ENCODE measurements around the gene DIS3L2.
"Not testable (repeated sequence)": the region's sequence is repeated elsewhere in the genome, so short reads cannot be mapped to it uniquely, and the experiment has no call there.

Gene DIS3L2

DNA sequence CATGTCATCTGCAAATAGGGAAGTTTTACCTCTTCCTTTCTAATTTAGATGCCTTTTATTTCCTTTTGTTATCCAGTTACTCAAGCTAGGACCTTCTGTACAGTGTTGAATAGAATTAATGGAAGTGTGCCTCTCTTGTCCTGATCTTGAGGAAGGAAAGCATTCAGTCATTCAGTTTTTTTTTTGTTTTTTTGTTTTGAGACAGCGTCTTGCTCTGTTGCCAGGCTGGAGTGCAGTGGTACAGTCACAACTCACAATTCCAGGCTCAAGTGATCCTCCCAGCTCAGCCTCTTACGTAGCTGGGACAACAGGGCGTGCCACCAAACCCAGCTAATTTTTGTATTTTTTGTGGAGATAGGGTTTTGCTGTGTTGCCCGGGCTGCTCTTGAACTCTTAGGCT lies 213.1 kb downstream of the DIS3L2 start:
- no peak for DNase-seq (ENCODE audit: low read depth in 2 of 2)

DNA sequence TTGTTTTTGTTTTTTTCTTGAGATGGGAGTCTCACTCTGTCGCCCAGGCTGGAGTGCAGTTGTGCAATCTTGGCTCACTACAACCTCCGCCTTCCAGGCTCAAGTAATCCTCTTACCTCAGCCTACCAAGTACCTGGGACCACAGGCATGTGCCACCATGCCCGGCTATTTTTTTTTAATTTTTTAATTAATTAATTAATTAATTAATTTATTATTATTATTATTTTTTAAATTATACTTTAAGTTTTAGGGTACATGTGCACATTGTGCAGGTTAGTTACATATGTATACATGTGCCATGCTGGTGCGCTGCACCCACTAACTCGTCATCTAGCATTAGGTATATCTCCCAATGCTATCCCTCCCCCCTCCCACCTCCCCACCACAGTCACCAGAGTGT lies 215.1 kb downstream of the DIS3L2 start:
- DNase-seq (ENCODE audit: low read depth in 2 of 2) = not testable (repeated sequence)

DNA sequence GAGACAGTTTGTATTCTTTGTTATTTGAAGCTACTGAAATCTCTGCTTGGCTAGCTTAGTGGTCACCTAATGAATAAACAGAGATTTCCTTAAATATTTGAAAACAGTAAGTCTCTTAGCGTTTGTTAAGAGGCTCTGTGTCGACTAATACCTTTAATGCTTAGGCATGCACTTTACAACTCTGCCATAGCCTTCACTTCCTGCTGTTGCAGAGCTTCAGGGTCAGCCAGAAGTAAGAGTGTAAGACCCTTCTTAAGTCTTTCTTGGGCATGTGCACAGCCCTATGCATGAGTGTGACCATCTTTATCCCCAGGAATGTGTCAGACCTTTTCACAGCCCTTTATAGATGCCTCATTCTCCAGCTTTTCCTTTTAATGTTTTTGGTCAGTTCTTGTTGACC lies 221.8 kb downstream of the DIS3L2 start:
- DNase-seq (ENCODE audit: low read depth in 2 of 2) = no peak

DNA sequence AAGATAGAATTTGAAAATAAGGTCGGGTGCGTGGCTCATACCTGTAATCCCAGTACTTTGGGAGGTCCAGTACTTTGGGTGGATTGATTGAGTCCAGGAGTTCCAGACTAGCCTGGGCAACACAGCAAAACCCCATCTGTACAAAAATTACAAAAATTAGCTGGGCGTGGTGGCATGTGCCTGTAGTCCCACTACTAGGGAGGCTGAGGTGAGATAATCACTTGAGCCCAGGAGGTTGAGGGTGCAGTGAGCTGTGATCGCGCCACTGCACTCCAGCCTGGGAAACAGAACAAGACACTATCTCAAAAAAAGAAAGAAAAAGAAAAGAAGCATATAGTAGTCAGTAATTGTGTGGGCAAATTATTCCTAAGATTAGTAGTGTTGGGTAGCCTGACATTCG lies 222.8 kb downstream of the DIS3L2 start:
- no peak for DNase-seq (ENCODE audit: low read depth in 2 of 2)

DNA sequence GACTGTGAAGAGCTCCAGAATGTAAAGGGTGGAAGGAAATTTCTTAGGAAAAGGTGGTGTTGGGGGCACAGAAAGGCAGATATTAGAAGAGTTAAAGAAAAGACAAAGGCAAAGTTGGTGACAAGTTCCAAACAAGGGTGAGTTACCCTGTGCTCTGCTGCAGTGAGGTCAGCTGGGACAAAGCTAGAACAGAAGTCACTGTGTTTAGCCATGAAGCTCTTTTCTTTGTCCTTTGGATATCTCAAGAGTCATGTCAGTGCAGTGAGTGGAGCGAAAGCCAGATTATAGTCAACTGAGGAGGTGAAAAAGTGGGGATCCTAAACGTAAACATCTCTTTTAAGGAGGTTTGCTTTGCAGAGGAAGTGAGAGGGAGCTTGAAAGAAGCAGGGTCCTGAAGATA lies 229.3 kb downstream of the DIS3L2 start:
- DNase-seq (ENCODE audit: low read depth in 2 of 2) = no peak

DNA sequence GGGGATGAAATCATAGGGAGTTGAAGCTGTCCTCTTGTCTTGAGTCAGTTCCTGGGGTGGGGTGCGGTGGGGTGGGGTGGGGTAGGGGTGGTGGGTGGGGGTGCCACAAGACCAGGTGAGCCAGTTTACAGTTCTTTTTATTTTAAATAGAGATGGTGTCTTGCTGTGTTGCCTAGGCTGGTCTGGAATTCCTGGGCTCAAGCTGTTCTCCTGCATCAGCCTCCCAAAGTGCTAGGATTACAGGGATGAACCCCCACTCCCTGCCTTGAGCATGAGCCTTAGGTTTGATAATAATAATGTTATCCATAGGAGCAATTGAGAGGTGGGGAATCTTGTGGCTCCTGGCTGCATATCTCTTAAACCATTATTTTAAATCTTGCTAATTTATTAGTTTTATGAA lies 234.0 kb downstream of the DIS3L2 start:
- DNase-seq (ENCODE audit: low read depth in 2 of 2) = no peak

DNA sequence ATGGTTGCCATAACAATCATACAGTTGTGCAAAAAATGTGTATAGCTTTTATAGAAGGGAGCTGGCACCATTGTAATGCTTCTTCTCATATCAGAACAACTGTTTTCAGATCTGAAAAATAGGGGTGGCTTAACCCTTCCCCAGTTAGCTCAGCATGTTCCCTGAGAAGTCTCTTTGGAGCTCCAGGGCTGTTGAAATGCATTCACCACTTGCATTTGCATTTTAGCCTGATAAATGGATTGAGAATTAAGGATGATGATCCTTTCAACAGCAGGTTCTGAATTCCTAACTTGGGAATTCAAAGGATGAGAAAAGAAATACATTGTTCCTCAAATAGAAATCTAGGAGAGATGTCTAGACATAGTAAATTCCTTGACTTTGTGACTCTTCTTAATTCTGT lies 235.3 kb downstream of the DIS3L2 start:
- no peak for DNase-seq (ENCODE audit: low read depth in 2 of 2)

DNA sequence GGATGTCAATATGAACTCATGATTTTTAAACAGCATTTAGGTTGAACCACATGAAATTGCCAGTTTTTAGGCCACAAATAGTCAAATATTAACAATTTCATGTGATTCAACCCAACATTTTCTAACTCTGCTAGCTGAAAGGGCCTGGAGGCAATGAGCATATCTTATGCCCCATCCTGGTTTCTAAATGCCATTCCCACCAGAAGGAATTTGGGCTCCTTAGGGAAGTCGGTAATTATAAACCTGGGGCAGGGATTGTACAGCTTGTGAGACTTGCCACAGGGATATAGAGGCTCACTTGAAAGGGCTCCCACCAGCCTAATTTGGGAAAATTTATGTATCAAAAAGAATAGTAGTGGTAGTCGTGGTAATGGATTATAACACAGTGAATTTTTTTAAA lies 238.7 kb downstream of the DIS3L2 start:
- DNase-seq (ENCODE audit: low read depth in 2 of 2) = no peak

DNA sequence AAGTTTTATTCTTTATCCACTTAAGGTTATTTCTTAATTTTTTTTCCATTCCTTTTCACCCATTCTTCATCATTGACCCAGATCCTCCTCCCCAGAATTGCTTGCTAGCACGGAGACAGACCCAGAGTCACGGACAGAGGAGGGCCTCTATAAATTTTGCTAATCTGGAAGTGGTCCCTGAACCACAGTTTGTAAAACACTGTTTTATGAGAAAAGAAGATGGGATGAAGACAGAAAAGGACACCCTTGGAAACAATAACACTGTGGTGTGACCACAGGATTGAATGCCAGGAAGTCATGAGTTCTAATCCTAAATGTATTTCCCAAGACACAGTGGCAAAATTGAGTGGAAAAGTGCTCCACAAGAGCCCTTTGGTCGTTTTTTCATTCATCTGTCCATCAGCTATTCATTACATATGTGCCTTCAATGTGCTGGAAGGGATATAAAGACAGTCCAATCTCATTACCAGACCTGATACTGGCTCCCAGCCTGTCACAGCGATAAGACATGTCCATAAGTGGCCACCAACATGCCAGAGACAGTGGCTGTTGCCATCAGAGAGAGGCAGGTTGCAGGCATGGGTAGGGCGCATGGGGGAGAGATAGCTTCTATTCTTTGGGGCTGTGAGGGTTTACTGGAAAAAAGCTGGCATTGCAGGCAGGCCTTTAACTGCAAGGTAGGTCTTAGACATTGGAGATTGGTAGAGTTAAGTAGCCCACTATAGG lies 241.8 kb downstream of the DIS3L2 start:
- no peak for DNase-seq (ENCODE audit: low read depth in 2 of 2)

DNA sequence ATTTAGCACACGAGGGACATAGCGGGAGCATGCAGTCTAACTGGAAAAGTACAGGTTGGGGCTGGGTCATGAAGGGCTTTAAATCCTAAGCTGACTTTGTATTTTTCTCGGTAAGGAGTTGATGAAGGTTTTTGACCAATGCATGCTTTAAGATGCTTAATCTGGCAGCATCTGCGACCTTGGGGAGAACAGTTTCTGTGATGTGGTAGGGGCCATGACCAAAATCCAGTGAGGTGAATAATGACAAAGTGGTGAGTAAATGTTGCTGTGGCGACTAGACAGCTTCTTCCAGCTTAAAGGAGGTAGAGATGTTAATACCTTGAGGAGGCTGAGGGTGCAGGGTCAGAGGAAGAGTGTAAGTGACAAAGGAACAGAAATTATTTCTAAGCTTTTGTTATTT lies 242.4 kb downstream of the DIS3L2 start:
- no peak for DNase-seq (ENCODE audit: low read depth in 2 of 2)

DNA sequence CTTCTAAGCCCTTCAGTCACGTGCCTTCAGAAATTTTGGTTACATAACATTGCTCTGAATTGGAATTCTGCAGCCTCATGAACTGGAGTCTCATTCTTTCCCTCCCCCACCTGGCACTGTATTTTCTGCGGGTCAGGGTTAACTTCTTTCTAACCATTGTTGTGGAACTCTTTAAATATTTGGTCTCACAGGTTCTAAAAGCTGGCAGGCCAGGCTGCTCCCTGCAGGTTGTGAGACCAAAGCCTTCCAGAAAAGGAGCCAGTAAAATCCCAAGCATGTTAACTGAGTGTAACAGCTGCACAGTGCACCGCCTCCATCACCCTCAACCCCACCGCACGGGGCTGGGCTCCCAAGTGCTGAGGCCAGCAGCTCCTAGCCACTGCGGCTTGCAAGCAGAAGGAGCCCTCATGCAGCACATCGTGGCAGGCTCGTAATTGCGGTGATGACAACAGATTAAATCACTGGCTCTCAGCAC lies 243.0 kb downstream of the DIS3L2 start:
- DNase-seq (ENCODE audit: low read depth in 2 of 2) = no peak

DNA sequence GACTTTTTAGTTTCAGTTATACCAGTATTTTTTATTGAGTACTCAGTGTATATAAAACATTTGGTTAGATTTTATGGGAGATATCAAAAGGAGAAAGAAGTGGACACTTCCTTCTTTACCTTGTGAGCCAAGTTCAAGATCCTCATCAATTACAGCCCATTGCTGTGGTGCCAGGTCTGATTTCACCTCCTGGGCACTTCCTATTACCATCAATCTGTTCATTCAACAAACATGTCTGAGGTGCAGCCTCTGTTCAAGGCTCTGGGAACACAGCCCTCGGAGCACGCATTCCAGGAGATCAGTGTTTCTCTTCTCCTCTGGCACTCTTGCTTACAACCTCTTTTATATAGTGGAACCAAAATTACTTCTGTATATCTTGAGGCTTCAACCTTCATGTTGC lies 245.7 kb downstream of the DIS3L2 start:
- no peak for DNase-seq (ENCODE audit: low read depth in 2 of 2)

DNA sequence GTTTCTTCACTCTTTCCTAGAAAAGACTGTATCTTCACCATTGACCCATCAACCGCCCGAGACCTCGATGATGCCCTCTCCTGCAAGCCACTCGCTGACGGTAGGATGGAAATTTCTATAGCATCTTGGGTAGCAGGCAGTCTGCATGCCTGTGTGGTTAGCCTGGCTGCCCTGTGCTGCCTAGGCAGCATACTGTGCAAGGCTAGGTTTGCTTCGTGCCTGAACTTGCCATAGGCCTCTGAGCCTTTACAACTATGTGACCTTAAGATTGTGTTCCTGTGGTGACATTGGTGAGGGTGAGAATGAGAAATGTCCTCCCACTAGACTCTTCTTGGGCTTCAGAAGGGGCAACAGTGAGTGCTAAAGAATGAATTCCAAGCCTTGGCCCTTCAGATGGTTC lies 248.8 kb downstream of the DIS3L2 start:
- DNase-seq (ENCODE audit: low read depth in 2 of 2) = no peak

DNA sequence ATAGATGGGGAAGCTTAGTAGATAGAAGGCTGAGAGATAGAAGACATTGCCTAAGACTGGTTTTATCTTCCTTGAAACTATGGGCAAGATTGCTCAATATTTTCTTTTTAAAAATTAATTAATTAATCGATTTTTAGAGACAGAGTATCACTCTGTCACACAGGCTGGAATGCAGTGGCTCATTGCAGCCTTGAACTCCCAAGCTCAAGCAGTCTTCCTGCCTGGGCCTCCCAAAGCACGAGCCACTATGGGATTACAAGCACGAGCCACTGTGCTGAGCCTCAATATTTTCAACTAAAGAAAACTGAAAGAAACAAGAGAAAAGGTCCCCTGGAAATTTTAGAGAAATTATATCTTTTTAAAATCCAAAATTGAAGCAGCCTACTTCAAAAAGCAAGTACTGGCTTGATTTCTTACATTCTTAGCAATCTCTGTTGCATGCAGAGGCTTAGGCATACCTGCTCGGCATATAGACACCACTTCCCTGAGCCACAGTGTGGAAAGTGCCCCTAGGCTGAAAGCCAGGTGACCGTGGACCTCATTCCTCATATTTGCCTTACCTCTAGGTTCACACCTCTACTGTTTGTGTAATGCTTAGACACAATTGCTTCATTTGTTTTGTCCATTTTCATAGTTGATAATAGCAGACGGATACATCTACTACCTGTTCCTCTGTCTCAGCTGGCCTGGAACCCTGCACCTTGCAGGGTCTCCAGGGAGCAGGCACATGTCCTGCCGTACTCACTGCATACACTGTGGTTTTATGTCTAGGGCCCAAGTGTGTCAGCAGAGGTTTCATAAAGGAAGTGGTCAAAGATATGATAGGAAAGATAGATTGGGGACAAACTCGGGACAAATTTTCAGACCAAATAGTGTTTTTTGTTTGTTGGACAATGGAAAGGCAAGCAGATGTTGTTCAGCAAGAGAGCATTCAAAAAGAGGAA lies 250.5 kb downstream of the DIS3L2 start:
- no peak for DNase-seq (ENCODE audit: low read depth in 2 of 2)

DNA sequence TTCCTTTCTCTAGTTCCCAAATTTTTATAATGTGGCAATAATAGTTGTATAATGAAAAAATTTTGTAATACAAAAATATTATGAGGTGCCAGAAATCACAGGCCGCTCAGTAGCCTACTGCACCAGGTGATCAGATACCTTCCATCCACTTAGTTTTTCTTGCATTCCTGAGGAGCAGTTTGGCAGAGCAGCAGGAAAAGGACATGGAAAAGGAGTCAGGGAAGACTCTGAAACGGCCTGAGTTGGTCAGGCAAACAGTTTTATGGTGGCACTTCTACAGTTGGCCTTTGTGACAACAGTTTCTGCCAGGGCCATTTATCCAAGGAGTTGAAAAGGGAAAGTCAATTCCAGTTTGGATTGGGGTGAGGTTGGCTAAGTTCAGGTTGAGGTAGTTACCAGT lies 251.7 kb downstream of the DIS3L2 start:
- no peak for DNase-seq (ENCODE audit: low read depth in 2 of 2)

DNA sequence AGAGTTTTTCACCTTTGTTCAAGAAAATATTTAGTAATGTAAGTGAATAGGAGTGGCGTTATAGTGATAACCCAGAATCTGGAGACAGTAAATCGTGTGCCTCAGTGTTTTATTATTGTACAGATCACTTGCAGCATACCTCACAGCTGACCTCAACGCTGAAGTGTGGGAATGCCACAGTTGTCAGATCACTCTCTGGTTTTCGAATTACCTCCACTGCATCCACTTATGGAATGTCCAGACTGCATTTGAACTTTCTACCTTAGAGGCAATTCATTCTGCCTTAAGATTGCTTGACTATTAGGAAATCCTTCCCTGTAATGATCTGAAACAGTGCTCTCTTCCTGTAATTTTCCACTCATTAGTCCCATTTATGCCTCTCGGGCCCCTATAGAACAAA lies 252.5 kb downstream of the DIS3L2 start:
- DNase-seq (ENCODE audit: low read depth in 2 of 2) = no peak

DNA sequence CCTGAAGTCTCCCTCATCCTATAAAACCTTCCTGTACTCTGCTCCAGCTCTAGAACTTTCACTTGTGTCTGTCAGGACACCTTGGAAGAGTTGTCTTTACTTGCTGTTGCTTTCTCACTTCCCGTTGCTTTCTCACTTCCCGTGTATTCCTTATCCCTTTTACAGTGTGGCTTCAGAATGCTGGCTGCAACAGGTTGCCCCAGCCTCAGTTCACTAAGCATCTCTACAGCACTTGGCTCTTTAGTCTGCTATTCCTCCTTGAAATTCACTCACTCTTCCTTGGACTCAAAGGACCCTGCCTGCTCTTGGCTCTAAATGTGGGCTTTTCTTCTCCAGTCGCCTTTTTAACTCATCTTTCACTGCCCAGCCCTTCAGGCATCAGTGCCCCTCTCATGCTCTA lies 254.5 kb downstream of the DIS3L2 start:
- no peak for DNase-seq (ENCODE audit: low read depth in 2 of 2)

DNA sequence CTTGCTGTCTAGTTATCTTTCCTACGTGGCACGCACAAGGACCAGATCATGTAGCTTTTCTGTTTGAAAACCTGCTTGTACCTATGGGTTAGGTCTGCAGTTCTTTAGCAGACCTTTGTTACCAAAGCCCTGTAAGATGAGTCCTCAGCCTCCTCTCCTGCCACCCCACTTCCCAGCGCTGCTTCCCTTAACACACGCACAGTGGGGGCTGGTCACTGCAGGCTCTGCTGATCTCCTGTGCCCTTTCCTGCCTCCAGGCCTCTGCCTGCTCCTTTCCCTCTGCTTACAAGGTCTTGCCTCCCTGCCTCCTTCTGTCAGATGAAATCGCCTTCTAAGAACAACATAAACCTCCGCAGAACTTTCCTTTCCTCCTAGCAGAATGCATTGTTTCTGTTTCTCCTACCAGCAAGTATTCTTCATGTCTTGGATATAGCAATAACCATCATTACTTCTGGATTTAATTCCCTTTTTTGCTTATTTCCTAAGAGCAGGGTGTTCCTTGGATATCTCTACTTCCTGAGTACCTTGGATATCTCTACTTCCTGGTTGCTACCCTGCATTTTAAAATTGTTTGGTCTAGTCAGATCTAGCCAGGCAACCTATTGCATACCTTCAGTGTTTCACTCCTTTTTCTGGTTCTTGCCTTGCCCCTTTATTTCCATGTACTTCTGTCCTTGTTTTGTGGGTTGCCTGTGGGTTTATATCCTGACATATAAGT lies 257.4 kb downstream of the DIS3L2 start:
- no peak for DNase-seq (ENCODE audit: low read depth in 2 of 2)

DNA sequence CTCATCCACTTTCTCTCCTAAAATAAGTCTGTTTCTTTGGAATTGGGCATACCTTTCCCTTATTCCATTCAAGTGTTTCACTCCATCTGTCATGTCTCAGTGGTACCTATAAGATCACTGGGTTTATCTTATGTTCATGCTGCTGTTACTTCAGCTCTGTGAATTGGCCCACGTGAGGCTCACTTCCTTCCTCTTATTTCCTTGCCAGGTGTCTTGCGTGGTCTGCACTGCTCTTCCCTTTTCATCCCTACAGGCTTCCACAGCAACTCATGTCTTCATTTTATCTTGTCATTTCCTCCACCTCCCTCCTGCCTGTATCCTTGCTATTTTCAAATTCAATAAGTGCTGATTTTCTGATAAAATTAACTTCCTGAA lies 258.0 kb downstream of the DIS3L2 start:
- no peak for DNase-seq (ENCODE audit: low read depth in 2 of 2)

DNA sequence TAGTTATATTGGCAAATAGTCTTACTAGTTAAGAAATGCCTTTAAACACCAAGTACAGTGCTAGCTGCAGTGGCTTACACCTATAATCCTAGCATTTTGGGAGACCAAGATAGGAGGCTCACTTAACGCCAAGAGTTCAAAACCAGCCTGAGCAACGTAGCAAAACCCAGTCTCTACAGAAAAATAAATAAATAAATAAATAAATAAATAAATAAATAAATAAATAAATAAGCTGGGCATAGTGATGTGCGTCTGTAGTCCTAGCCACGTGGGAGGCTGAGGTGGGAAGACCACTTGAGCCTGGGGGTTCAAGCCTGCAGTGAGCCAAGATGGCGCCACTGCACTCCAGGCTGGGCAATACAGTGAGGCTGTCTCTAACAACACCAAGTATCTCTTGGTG lies 258.4 kb downstream of the DIS3L2 start:
- DNase-seq (ENCODE audit: low read depth in 2 of 2) = no peak

DNA sequence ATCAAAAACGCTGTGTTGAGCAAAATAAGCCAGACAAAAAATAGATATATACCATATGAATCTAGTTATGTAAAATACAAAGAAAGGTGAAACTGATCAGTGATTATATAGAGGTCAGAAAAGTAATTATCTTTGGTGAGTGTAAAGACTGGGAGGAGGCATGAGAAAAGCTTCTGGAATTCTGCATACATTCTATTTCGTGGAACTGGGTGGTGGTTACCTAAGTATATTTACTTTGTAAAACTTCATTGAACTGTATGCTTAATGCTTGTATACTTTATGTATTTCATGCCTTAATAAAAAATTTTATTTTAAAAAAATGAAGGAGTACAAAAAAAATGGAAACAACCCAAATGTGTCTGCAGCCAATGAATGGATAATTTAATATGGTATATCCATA lies 263.9 kb downstream of the DIS3L2 start:
- no peak for DNase-seq (ENCODE audit: low read depth in 2 of 2)

DNA sequence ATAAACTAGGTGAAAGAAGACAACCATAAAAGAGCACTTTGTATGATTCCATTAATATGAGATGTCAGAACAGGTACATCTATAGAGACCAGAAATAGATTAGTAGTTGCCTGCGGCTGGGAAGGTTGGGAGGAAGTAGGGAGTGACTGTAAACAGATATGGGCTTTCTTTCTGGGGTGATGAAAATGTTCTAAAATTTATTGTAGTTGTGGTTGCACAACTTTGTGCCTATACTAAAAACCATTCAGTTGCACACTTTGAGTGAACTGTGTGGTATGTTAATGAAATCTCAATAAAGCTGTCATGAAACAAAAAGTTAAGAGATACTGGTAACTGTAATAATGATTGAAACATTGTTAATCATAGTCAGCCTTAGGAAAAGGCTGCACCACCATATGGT lies 264.4 kb downstream of the DIS3L2 start:
- no peak for DNase-seq (ENCODE audit: low read depth in 2 of 2)

DNA sequence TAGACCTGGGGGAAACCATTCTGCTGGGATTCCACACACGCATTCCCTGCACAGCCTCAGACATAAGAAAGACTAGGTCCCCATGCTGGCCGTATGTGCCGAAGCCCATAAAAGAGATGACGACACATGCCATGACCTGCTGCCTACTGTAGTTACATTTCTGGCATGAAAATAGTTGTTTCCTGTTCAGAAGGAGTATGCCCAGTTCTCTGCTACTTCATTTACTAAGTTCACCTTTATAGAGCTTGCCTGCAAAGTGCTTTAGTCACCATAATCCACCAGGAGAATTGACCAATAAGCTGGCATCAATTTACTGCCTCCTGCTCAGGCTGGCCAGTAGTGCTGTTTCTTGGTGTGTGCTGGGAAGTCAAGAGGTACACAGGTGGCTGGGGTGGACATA lies 266.8 kb downstream of the DIS3L2 start:
- no peak for DNase-seq (ENCODE audit: low read depth in 2 of 2)

Measured in stimulated activated CD8-positive, alpha-beta memory T cell treated with anti-CD3 and anti-CD28 coated beads, Interleukin-2, amount 100 ng/mL, for 1 hour (primary cell).